CD4-positive, alpha-beta T cell treated with Interferon gamma for 1 hour (primary cell): ENCODE measurements around the gene RBM18.

Experiments
- DNase-seq: peaks from one replicate; pipeline ENCODE4 v3.0.0-alpha.2; 2020

The RBM18 gene

GRCh38 chr9:122256206-122256605 lies 8.4 kb downstream of the RBM18 start:
- DNase-seq, result no peak

- no peak for DNase-seq
Measured at GRCh38 chr9:122254761-122255160, 9.9 kb downstream of the RBM18 start.

- DNase-seq, result no peak
Measured at GRCh38 chr9:122252796-122253195, 11.8 kb downstream of the RBM18 start.

GRCh38 chr9:122251351-122251750 lies 13.3 kb downstream of the RBM18 start:
- no peak for DNase-seq

- DNase-seq, result no peak
Measured at GRCh38 chr9:122248448-122248865, 16.2 kb downstream of the RBM18 start.

- no peak for DNase-seq
Measured at GRCh38 chr9:122246666-122247065, 18.0 kb downstream of the RBM18 start.

- no peak for DNase-seq
Measured at GRCh38 chr9:122244349-122244748, 20.3 kb downstream of the RBM18 start.

GRCh38 chr9:122239722-122240121 lies 24.9 kb downstream of the RBM18 start:
- DNase-seq, result no peak

- no peak for DNase-seq
Measured at GRCh38 chr9:122236681-122237080, 28.0 kb downstream of the RBM18 start.

GRCh38 chr9:122234022-122234748 lies 30.5 kb downstream of the RBM18 start:
- no peak for DNase-seq

- no peak for DNase-seq
Measured at GRCh38 chr9:122232796-122233306, 31.8 kb downstream of the RBM18 start.

- no peak for DNase-seq
Measured at GRCh38 chr9:122229485-122229837, 35.2 kb downstream of the RBM18 start.

- DNase-seq, result no peak
Measured at GRCh38 chr9:122228568-122229484, 35.8 kb downstream of the RBM18 start, which contains the start of gene LHX6. LHX6 (minus strand) TSS chr9:122228957; CDS start chr9:122228740, 217 bp downstream.

GRCh38 chr9:122228191-122228567 lies 36.5 kb downstream of the RBM18 start:
- no peak for DNase-seq

- no peak for DNase-seq
Measured at GRCh38 chr9:122227575-122227900, 37.1 kb downstream of the RBM18 start.

- no peak for DNase-seq
Measured at GRCh38 chr9:122226758-122227574, 37.7 kb downstream of the RBM18 start.

- DNase-seq, result no peak
Measured at GRCh38 chr9:122226142-122226757, 38.4 kb downstream of the RBM18 start.

- no peak for DNase-seq
Measured at GRCh38 chr9:122225312-122226141, 39.1 kb downstream of the RBM18 start.

GRCh38 chr9:122223435-122223834 lies 41.2 kb downstream of the RBM18 start:
- DNase-seq, result no peak

GRCh38 chr9:122222791-122223190 lies 41.8 kb downstream of the RBM18 start:
- no peak for DNase-seq

- no peak for DNase-seq
Measured at GRCh38 chr9:122221183-122221811, 43.3 kb downstream of the RBM18 start.
